Neuronal stem cell (in vitro differentiated cells): ENCODE data around the gene MALRD1.

Source experiments
- DNase-seq: peaks from one replicate; pipeline ENCODE4 v3.0.0-alpha.2; 2013; ENCODE audit warnings: low spot score
- H2AFZ ChIP-seq: one replicate; pipeline ENCODE4 v1.6.1; 2013; ENCODE audit warnings: mild to moderate bottlenecking, low read length, inconsistent platforms
- H2AK5ac ChIP-seq: 2 replicates; pipeline ENCODE4 v1.6.1; 2013; ENCODE audit warnings: low read depth, mild to moderate bottlenecking, inconsistent platforms, low read length, moderate library complexity, mixed read lengths
- H2BK120ac ChIP-seq: 2 replicates; pipeline ENCODE4 v1.6.1; 2013; ENCODE audit warnings: low read depth, mild to moderate bottlenecking, inconsistent platforms, low read length, moderate library complexity, mixed read lengths
- H2BK12ac ChIP-seq: one replicate; pipeline ENCODE4 v1.6.1; 2013; ENCODE audit warnings: low read length, inconsistent platforms
- H2BK15ac ChIP-seq: 2 replicates; pipeline ENCODE4 v1.6.1; 2013; ENCODE audit warnings: mild to moderate bottlenecking, low read length, inconsistent platforms, mixed read lengths
- H2BK5ac ChIP-seq: one replicate; pipeline ENCODE4 v1.6.1; 2013; ENCODE audit warnings: inconsistent platforms, mild to moderate bottlenecking, low read length, moderate library complexity
- H3K14ac ChIP-seq: one replicate; pipeline ENCODE4 v1.6.1; 2013; ENCODE audit warnings: low read length, inconsistent platforms
- H3K18ac ChIP-seq: 2 replicates; pipeline ENCODE4 v1.6.1; 2013; ENCODE audit warnings: low read length, inconsistent platforms
- H3K23ac ChIP-seq: 2 replicates; pipeline ENCODE4 v1.6.1; 2013; ENCODE audit warnings: low read depth, mild to moderate bottlenecking, mixed read lengths, low read length, inconsistent platforms; ENCODE audit not compliant: poor library complexity
- H3K27ac ChIP-seq: replicated peaks from 3 replicates; pipeline ENCODE4 v1.5.1; 2013; ENCODE audit warnings: low read length, inconsistent platforms
- H3K27me3 ChIP-seq, 3 experiments: 2 replicates each; pipeline ENCODE4 v1.6.1; 2013; ENCODE audit warnings: low read length in 3 of 3, mild to moderate bottlenecking in 2 of 3, inconsistent platforms in 1 of 3, low read depth in 1 of 3, mixed read lengths in 1 of 3, moderate library complexity in 1 of 3; ENCODE audit not compliant: control insufficient read depth in 3 of 3, insufficient read depth in 3 of 3
- H3K36me3 ChIP-seq, 2 donors: replicated peaks in 1 of 2; 2 replicates each; pipeline ENCODE4 v1.6.1; 2013; ENCODE audit warnings: low read length in 2 of 2; ENCODE audit not compliant: control insufficient read depth in 2 of 2, insufficient read depth in 2 of 2
- H3K4ac ChIP-seq: 2 replicates; pipeline ENCODE4 v1.6.1; 2013; ENCODE audit warnings: inconsistent platforms, mild to moderate bottlenecking, low read length, moderate library complexity
- H3K4me1 ChIP-seq, 2 donors: 1 replicate in 1 of 2; 2 replicates in 1 of 2; pipeline ENCODE4 v1.6.1; 2013; ENCODE audit warnings: low read length in 2 of 2, low read depth in 1 of 2; ENCODE audit not compliant: control insufficient read depth in 2 of 2, insufficient read depth in 1 of 2
- H3K4me2 ChIP-seq: one replicate; pipeline ENCODE4 v1.6.1; 2013; ENCODE audit warnings: mild to moderate bottlenecking, low read length, inconsistent platforms; ENCODE audit not compliant: insufficient read depth, poor library complexity, severe bottlenecking
- H3K4me3 ChIP-seq, 2 donors: 2 replicates each; pipeline ENCODE4 v1.5.1; 2013; ENCODE audit warnings: low read length in 2 of 2, mild to moderate bottlenecking in 2 of 2, inconsistent platforms in 1 of 2, moderate library complexity in 1 of 2
- H3K79me1 ChIP-seq: one replicate; pipeline ENCODE4 v1.6.1; 2013; ENCODE audit warnings: low read depth, mild to moderate bottlenecking, inconsistent platforms, low read length, moderate library complexity
- H3K9ac ChIP-seq: one replicate; pipeline ENCODE4 v1.6.1; 2013; ENCODE audit warnings: mild to moderate bottlenecking, low read depth, low read length, inconsistent platforms; ENCODE audit not compliant: poor library complexity
- H3K9me3 ChIP-seq, 2 donors: replicated peaks in 1 of 2; 2 replicates each; pipeline versions ENCODE3 to v1.6.1; 2013; ENCODE audit warnings: low read length in 2 of 2, mild to moderate bottlenecking in 2 of 2, inconsistent platforms in 1 of 2, low read depth in 1 of 2, mixed read lengths in 1 of 2, moderate library complexity in 1 of 2; ENCODE audit not compliant: control insufficient read depth in 2 of 2, insufficient read depth in 1 of 2
- H4K8ac ChIP-seq: one replicate; pipeline ENCODE4 v1.6.1; 2013; ENCODE audit warnings: low read depth, mild to moderate bottlenecking, inconsistent platforms, low read length, moderate library complexity
- H4K91ac ChIP-seq: one replicate; pipeline ENCODE4 v1.6.1; 2013; ENCODE audit warnings: low read length, low read depth, mild to moderate bottlenecking, inconsistent platforms; ENCODE audit not compliant: poor library complexity
- WGBS, 2 donors: extraction: QIAGEN DNeasy Blood & Tissue Kit; methylation state at CpG; one replicate each; pipeline ENCODE4 v1.1.7; 2013; ENCODE audit warnings: missing lambda C conversion rate in 2 of 2, mixed read lengths in 1 of 2; ENCODE audit not compliant: insufficient read length in 2 of 2, insufficient replicate concordance in 1 of 2; ENCODE audit errors: extremely low coverage in 2 of 2; 5-methylcytosine and 5-hydroxymethylcytosine counted together

MALRD1 gene

DNA sequence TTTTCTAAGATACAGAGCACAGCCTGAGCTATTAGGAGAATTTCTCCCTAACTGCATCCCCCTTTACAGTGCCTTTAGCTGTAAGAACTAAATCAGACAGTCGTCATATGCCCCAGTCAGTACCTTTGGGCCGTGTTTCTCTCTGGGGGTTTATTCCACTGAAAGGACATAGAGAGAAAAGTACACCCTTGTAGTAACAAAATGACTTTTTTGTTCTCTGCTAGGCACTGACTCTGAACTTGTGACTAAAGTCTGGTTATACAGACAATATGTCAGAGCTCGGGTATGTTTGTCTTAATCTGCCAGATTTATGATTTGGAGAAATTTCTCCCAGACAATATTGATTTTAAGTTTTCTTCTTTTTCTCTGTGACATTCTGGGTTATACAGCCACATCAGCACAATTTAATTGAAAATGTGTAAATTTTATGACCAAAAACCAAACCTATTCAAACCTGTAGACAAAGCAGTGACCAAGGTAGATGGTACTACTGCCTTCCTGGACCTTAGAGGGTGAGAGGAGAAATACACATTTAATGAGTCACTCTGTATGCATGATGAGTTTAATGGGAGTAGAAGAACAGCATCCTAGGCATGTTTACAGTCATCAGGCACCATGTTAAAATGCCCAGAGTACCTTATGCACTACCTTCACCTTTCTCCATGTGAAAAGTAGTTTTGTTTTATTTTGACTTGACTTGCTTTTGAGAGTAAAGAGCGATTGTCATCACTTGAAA lies 611.5 kb downstream of the MALRD1 start:
- Histone ChIP-seq H3K4me1 (no peaks in the 10 kb centered on the region), H3K9me3 (no peaks in the 10 kb centered on the region), H3K9ac (no peak overlapping the region), H2BK15ac (no peak overlapping the region), H3K4me3 (no peak overlapping the region), H2BK12ac (no peak overlapping the region), H3K27ac (no peak overlapping the region), H4K8ac (no peak overlapping the region), H2BK5ac (no peak overlapping the region), H3K18ac (no peak overlapping the region), H3K14ac (no peak overlapping the region), H3K36me3 (no peaks in the 10 kb centered on the region), H2AK5ac (no peak overlapping the region), H3K4me2 (no peak overlapping the region), H3K23ac (no peak overlapping the region), H2AFZ (no peak overlapping the region), H4K91ac (no peak overlapping the region), H2BK120ac (no peak overlapping the region), H3K4ac (no peak overlapping the region), H3K27me3 (no peaks in the 10 kb centered on the region), H3K79me1 (no peaks in the 10 kb centered on the region)
- no CpG with 5 or more reads among the region's 4 CpGs for WGBS, 2 donors
- no peak for DNase-seq

DNA sequence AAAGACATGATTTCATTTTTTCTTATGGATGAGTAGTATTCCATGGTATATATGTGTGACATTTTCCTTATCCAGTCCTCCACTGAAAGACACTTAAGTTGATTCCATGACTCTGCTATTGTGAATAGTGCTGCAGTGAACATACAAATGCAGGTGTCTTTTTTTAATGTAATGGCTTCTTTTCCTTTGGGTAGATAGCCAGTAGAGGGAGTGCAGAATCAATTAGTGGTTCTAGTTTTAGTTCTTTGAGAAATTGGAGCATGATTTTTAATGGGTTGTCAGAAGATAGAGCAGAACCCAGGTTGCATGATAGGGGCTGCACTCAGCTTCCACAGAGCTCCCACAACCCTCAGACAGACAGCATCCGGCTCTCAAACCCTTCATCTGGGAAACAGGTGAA lies 614.7 kb downstream of the MALRD1 start:
- Histone ChIP-seq H4K91ac (no peak overlapping the region), H3K27me3 (no peaks in the 10 kb centered on the region), H2BK120ac (no peak overlapping the region), H3K4me3 (no peak overlapping the region), H2AFZ (no peak overlapping the region), H3K36me3 (no peaks in the 10 kb centered on the region), H2AK5ac (no peak overlapping the region), H3K9ac (no peak overlapping the region), H3K27ac (no peak overlapping the region), H3K4me1 (no peaks in the 10 kb centered on the region), H2BK15ac (no peak overlapping the region), H3K79me1 (no peaks in the 10 kb centered on the region), H4K8ac (no peak overlapping the region), H3K9me3 (no peaks in the 10 kb centered on the region), H3K23ac (no peak overlapping the region), H3K4ac (no peak overlapping the region), H2BK5ac (no peak overlapping the region), H3K14ac (no peak overlapping the region), H3K4me2 (no peak overlapping the region), H3K18ac (no peak overlapping the region), H2BK12ac (no peak overlapping the region)
- WGBS, 2 donors = no CpG with 5 or more reads among the region's 1 CpG
- DNase-seq = no peak

DNA sequence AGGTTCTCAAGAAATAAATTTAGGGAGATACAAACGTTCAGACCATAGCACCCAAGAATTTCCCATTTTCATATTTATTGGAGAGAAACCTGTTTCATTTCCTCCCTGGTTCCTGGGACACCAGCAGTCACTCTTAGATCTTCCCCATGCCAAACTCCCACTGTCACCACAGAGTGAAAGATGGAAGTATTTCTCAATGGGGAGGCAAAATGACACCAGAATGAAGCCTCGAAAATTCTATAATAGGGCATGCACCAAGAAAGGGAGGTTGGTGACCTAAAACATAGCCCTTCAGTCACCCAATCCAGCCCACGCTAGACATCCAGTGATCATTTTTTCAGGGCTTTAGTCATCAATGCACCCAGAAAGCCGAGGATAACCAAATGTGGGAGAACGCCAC lies 619.5 kb downstream of the MALRD1 start:
- Histone ChIP-seq H3K4me1 (no peaks in the 10 kb centered on the region), H4K8ac (no peak overlapping the region), H2BK15ac (no peak overlapping the region)

DNA sequence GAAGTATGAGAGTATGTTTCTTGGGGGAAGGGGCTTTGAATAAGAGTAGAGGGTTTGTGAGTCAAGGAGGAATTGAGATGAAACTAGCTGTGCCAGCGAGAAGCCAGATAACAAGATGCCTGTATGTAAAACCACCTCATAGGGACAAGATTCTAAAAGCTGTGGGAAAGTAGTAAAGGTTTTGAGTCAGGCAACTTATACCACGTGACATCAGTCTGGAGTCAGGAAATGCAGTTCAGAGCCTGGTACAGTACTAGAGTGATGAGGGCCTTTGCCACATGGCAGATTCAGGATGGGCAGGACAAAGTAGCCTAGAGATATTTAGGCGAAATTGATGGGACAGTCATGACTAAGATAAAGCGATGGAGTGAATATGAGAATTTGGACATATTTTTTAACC lies 627.5 kb downstream of the MALRD1 start:
- H2AK5ac ChIP-seq = no peak overlapping the region

More for the DNA sequence above, 619.5 kb downstream of the MALRD1 start:
- Histone ChIP-seq H2AFZ (no peak overlapping the region), H3K18ac (no peak overlapping the region), H3K23ac (no peak overlapping the region), H2AK5ac (no peak overlapping the region), H3K4me2 (no peak overlapping the region), H2BK120ac (no peak overlapping the region), H3K14ac (no peak overlapping the region), H2BK5ac (no peak overlapping the region), H3K27ac (no peak overlapping the region), H3K9me3 (no peaks in the 10 kb centered on the region), H3K9ac (no peak overlapping the region), H3K4me3 (no peak overlapping the region), H3K36me3 (no peaks in the 10 kb centered on the region), H3K4ac (no peak overlapping the region), H3K79me1 (no peaks in the 10 kb centered on the region), H3K27me3 (no peaks in the 10 kb centered on the region), H2BK12ac (no peak overlapping the region), H4K91ac (no peak overlapping the region)
- DNase-seq = no peak
- no CpG with 5 or more reads among the region's 5 CpGs for WGBS, 2 donors

More for the DNA sequence above, 627.5 kb downstream of the MALRD1 start:
- Histone ChIP-seq H4K8ac (no peak overlapping the region), H3K4me1 (no peaks in the 10 kb centered on the region), H3K9ac (no peak overlapping the region), H2BK5ac (no peak overlapping the region), H4K91ac (no peak overlapping the region), H3K79me1 (no peaks in the 10 kb centered on the region), H3K27me3 (no peaks in the 10 kb centered on the region), H2BK15ac (no peak overlapping the region), H3K14ac (no peak overlapping the region), H3K36me3 (no peaks in the 10 kb centered on the region), H3K27ac (no peak overlapping the region), H3K4me2 (no peak overlapping the region), H2AFZ (no peak overlapping the region), H2BK12ac (no peak overlapping the region), H3K18ac (no peak overlapping the region), H3K4ac (no peak overlapping the region), H3K4me3 (no peak overlapping the region), H3K9me3 (no peaks in the 10 kb centered on the region), H3K23ac (no peak overlapping the region), H2BK120ac (no peak overlapping the region)
- DNase-seq = no peak
- no CpG with 5 or more reads among the region's 4 CpGs for WGBS, 2 donors
